ENCODE results near the gene ATP13A4. TPM values are rescaled to one million over a fixed set of nuclear protein-coding genes. Genes with fewer than 3 reads are reported as not detected.

The ATP13A4 gene
- total RNA-seq, 1 experiment from 2014 or later, result not detected

DNA sequence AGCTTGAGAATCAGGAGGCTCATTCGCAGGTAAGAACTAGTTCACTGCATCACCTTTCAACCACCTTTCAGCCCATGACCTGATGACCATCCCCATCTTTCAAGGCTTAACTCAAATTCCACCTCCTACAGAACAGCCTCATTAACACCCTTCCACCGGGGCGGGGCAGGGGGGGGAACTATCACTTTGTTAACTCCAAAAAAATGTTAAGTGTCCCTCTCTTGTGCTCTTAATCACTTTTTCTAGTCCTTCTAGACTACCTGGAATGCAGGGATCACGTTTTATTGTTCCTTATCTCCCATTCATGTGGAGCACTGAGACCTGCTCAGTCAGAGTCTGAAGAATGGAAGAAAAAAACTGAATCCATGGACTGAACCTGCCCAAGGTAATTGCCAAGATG is 51.8 kb downstream of the ATP13A4 start:
- H3K4me3 Mint-ChIP-seq (ENCODE audit: unreplicated experiment), result no peak overlapping the region
- DNase-seq (ENCODE audit: unreplicated experiment), result no peak
- no peaks in the 10 kb centered on the region for H3K9me3 Mint-ChIP-seq (ENCODE audit: unreplicated experiment)
- no peak overlapping the region for H3K27ac Mint-ChIP-seq (ENCODE audit: low read depth, unreplicated experiment)
- H3K4me1 Mint-ChIP-seq (ENCODE audit: insufficient read depth, unreplicated experiment), result peaks cover 6% of the 10 kb centered on the region
- no peaks in the 10 kb centered on the region for H3K36me3 Mint-ChIP-seq (ENCODE audit: insufficient read depth, unreplicated experiment)
- POLR2A ChIA-PET, result no interaction called here
- H3K27me3 Mint-ChIP-seq (ENCODE audit: insufficient read depth, unreplicated experiment), result peaks cover 55% of the 10 kb centered on the region
- TF ChIP-seq, protein P1, sequence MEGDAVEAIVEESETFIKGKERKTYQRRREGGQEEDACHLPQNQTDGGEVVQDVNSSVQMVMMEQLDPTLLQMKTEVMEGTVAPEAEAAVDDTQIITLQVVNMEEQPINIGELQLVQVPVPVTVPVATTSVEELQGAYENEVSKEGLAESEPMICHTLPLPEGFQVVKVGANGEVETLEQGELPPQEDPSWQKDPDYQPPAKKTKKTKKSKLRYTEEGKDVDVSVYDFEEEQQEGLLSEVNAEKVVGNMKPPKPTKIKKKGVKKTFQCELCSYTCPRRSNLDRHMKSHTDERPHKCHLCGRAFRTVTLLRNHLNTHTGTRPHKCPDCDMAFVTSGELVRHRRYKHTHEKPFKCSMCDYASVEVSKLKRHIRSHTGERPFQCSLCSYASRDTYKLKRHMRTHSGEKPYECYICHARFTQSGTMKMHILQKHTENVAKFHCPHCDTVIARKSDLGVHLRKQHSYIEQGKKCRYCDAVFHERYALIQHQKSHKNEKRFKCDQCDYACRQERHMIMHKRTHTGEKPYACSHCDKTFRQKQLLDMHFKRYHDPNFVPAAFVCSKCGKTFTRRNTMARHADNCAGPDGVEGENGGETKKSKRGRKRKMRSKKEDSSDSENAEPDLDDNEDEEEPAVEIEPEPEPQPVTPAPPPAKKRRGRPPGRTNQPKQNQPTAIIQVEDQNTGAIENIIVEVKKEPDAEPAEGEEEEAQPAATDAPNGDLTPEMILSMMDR (IDR thresholded peaks at IDR 0.05; ENCODE audit: unreplicated experiment), result no peak
- CTCF ChIA-PET, result interaction anchor here (0.6 kb wide), 1 partner anchor 51 kb away, joined by 5 read pairs; no protein-coding TSS in a partner anchor
- BruUV-seq (replicated peaks), result no TSS peak
- intact Hi-C loops (cut with micrococcal nuclease), result no loop called here

DNA sequence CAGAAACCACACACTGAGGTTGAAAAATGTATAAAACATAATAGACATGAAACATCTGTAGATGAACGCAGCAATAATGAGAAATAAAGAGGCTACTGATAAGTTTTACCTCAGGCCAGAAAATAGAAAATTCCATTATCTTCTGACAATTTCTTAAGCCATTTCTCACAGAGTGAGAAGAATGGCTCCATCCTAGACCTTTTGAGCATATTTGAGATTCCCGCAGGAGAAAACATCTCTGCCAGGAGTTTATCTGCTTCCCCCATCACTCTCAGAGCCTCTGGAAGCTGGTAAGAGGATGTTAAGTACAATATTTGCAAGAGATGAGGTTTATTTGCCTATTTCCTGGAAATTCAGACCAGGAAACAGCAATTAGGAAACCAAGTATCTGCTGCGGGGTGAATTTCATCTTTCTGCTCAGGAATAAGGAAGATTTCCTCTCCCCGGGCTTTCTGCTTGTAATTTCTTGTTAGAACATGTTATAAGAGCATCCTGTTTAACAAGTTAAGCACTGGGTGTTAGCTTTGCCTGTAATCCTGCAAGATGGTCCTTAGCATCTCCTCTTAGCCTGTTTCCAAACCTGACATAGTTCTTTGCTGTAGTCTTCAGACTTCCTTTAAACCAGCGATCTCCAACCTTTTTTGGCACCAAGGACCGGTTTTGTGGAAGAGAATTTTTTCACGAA is 54.8 kb downstream of the ATP13A4 start:
- DNase-seq (ENCODE audit: unreplicated experiment), result no peak
- intact Hi-C loops (cut with micrococcal nuclease), result no loop called here
- Mint-ChIP-seq H3K4me3 (ENCODE audit: unreplicated experiment) (no peak overlapping the region), H3K27ac (ENCODE audit: low read depth, unreplicated experiment) (no peak overlapping the region), H3K36me3 (ENCODE audit: insufficient read depth, unreplicated experiment) (no peaks in the 10 kb centered on the region), H3K27me3 (ENCODE audit: insufficient read depth, unreplicated experiment) (peaks cover 44% of the 10 kb centered on the region), H3K9me3 (ENCODE audit: unreplicated experiment) (no peaks in the 10 kb centered on the region), H3K4me1 (ENCODE audit: insufficient read depth, unreplicated experiment) (peaks cover 6% of the 10 kb centered on the region)
- POLR2A ChIA-PET, result interaction anchor here (0.8 to 0.9 kb wide), 2 partner anchors 9 to 11 kb away, joined by 3 read pairs; no protein-coding TSS in a partner anchor
- BruUV-seq (replicated peaks), result no TSS peak
- TF ChIP-seq, protein P1 (IDR thresholded peaks at IDR 0.05; ENCODE audit: unreplicated experiment), result no peak
- CTCF ChIA-PET, result interaction anchor here (0.5 to 0.9 kb wide), 3 partner anchors 13 to 462 kb away, joined by 3 to 5 read pairs (median 3); no protein-coding TSS in a partner anchor

DNA sequence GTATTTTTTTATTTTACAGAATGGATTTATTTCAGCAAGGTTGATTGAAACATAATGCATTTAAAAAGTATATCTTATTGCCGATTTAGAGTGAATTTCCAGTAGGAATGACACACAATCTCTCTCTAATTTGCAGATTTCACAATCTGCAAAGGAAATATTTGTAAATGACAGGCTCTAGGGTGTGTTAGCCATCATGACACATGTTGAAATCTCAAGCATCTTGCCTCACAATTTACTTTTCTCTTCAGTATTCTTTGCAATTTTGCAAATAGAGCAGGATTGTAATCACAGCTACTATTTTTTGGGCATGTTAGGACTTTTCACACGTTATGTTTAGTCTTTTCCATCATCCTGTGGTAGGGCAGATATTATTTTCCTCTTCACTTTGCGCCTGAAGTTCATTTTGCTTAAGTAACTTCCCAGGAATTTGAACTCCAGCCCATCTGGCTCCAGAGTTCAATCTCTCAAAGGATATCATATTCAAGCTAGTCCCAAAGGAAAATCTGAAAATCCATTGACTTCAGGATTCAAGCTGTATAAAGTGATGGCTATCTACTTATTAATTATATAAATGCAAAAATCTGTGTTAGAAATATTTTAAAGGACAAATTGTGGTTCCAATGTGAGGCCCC is 55.4 kb downstream of the ATP13A4 start:
- H3K27me3 Mint-ChIP-seq (ENCODE audit: insufficient read depth, unreplicated experiment), result peaks cover 37% of the 10 kb centered on the region
- H3K27ac Mint-ChIP-seq (ENCODE audit: low read depth, unreplicated experiment), result no peak overlapping the region

DNA sequence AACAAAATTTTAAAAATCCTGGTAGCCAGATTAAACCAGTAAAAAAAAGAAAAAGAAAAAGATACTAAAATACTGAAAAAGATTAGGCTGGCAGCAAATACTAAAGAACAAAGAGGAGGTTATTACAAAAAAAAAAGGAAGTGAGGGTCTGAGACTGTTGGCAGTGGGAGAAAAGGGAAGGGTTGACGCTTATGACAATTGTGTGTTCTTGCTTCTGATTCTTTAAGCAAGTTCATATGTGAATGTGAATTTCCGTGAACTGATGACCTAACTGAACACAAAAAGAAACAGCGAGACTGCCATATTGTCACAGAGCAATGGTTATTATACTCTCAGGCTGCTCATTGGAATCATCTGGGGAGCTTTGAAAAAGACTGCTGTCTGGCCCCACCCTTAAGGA is 56.5 kb downstream of the ATP13A4 start:
- ChIA-PET CTCF (interaction anchor here (0.5 to 1.2 kb wide), 2 partner anchors 27 to 677 kb away, joined by 3 to 5 read pairs; no protein-coding TSS in a partner anchor), POLR2A (no interaction called here)
- no peak overlapping the region for H3K27ac Mint-ChIP-seq (ENCODE audit: low read depth, unreplicated experiment)
- H3K27me3 Mint-ChIP-seq (ENCODE audit: insufficient read depth, unreplicated experiment), result peaks cover 26% of the 10 kb centered on the region
- H3K4me3 Mint-ChIP-seq (ENCODE audit: unreplicated experiment), result no peak overlapping the region
- intact Hi-C loops (cut with micrococcal nuclease), result no loop called here
- DNase-seq (ENCODE audit: unreplicated experiment), result no peak
- BruUV-seq (replicated peaks), result no TSS peak
- no peaks in the 10 kb centered on the region for H3K36me3 Mint-ChIP-seq (ENCODE audit: insufficient read depth, unreplicated experiment)
- TF ChIP-seq, protein P1 (IDR thresholded peaks at IDR 0.05; ENCODE audit: unreplicated experiment), result no peak
- H3K4me1 Mint-ChIP-seq (ENCODE audit: insufficient read depth, unreplicated experiment), result peaks cover 6% of the 10 kb centered on the region
- no peaks in the 10 kb centered on the region for H3K9me3 Mint-ChIP-seq (ENCODE audit: unreplicated experiment)

More for the DNA sequence above, 55.4 kb downstream of the ATP13A4 start:
- Mint-ChIP-seq H3K9me3 (ENCODE audit: unreplicated experiment) (no peaks in the 10 kb centered on the region), H3K36me3 (ENCODE audit: insufficient read depth, unreplicated experiment) (no peaks in the 10 kb centered on the region), H3K4me1 (ENCODE audit: insufficient read depth, unreplicated experiment) (peaks cover 6% of the 10 kb centered on the region), H3K4me3 (ENCODE audit: unreplicated experiment) (no peak overlapping the region)
- ChIA-PET CTCF (interaction anchor here (0.9 kb wide), 1 partner anchor 39 kb away, joined by 3 read pairs; no protein-coding TSS in a partner anchor), POLR2A (interaction anchor here (0.9 kb wide), 1 partner anchor 8 kb away, joined by 3 read pairs; no protein-coding TSS in a partner anchor)
- TF ChIP-seq, protein P1 (IDR thresholded peaks at IDR 0.05; ENCODE audit: unreplicated experiment), result no peak
- BruUV-seq (replicated peaks), result no TSS peak
- peak; percentile 33 for DNase-seq (ENCODE audit: unreplicated experiment)
- intact Hi-C loops (cut with micrococcal nuclease), result no loop called here
